Sciatic nerve (tissue), 2 donors: ENCODE measurements around the gene PPP1R3A. TPM values are rescaled to one million over a fixed set of nuclear protein-coding genes. Genes with fewer than 3 reads are reported as not detected.
"Not testable (repeated sequence)": the region's sequence is repeated elsewhere in the genome, so short reads cannot be mapped to it uniquely, and the experiment has no call there.

Source experiments
- ATAC-seq: fragments of 200-7000 bp; cut with Tn5 transposase; one replicate; pipeline ENCODE4 v1.9.1; 2020; ENCODE audit warnings: mild to moderate bottlenecking, moderate library complexity
- DNase-seq: peaks from one replicate; pipeline ENCODE4 v3.0.0-alpha.2; 2020; ENCODE audit warnings: low spot score
- intact Hi-C: fragments of 100-400 bp; cut with DNase I; formaldehyde crosslinking; loops from one replicate; pipeline ENCODE4 v1.14.2; 2022
- total RNA-seq: library from RNA; stranded (reverse); fragmentation: NEBNext Ultra II Directional; extraction: Animal tissue kit (Norgen Biotek cat#: 25700); gene quantifications from one replicate; pipeline ENCODE4 v1.2.1, GENCODE V29; 2021
- donor health status: DM: no; HTN: no; CAD: no.
- donor health status: DM: no; HTN: no; CAD: no.

PPP1R3A gene
- not detected for total RNA-seq

DNA sequence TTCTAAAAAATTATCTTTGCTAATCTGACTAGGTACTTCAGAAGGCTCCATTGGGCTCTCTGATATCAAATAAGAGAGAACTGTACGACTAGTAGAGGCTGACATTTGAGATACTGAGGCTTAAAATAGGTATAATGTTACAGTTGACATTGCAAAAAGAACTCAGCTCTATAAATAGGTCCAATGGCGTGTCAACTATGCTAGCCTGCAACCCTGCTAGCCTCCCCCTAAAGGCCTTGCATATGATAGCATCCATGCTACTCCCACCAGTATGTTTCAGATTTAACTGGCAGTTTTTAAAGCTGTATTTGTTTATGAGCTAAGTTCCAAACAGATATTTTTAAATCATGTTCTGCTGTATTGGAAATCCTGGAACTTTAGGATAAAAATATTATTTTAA is at the start of gene PPP1R3A:
PPP1R3A (minus strand) TSS at position 64 of the 400 bp plus-strand sequence; CDS start at position 51, 13 bp downstream.
- intact Hi-C loops = no loop called here
- no peak for ATAC-seq
- no peak for DNase-seq

GRCh38 chr7:113963356-113963755 is 44.5 kb upstream of the PPP1R3A start:
- ATAC-seq (no peak), DNase-seq (no peak)
- intact Hi-C loops = no loop called here

- DNase-seq (no peak), ATAC-seq (no peak)
- intact Hi-C loops = no loop called here
These were observed 41.1 kb upstream of the PPP1R3A start for GRCh38 chr7:113959910-113960309.

GRCh38 chr7:113955157-113955556 is 36.3 kb upstream of the PPP1R3A start:
- no peak for DNase-seq
- no peak for ATAC-seq
- intact Hi-C loops = no loop called here

- intact Hi-C loops = no loop called here
- ATAC-seq = no peak
- DNase-seq = no peak
These were observed 34.7 kb upstream of the PPP1R3A start for GRCh38 chr7:113953553-113953952.

- no peak for DNase-seq
- ATAC-seq = no peak
- intact Hi-C loops = no loop called here
These were observed 26.5 kb upstream of the PPP1R3A start for GRCh38 chr7:113945018-113945938.

DNA sequence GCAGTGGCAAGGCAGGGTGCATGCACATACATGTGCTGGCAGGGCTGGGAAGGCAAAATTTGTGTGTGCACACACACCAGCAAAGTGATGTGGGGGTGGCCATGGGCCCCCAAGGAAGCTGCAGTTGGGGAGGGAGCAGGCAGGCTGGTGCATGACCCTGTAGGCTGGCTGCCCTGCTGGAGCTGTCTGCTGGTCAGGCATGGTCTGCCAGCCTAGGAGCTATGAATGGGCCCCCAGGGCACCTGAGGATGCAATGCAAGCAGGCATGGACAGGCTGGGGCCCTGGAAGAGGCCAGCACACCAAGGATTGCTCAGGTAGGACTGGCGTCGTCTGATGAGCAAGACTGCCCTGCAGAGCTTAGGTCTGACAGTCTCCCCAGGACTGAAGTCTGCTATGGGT is 18.2 kb upstream of the PPP1R3A start:
- intact Hi-C loops = no loop called here
- peak; percentile 15 for ATAC-seq
- DNase-seq = no peak

- DNase-seq = no peak
- ATAC-seq = peak; percentile 38
- intact Hi-C loops = no loop called here
These were observed 17.7 kb upstream of the PPP1R3A start for GRCh38 chr7:113936535-113936934.

GRCh38 chr7:113929389-113929788 is 10.6 kb upstream of the PPP1R3A start:
- DNase-seq, intact Hi-C loops, ATAC-seq: not testable (repeated sequence)

DNA sequence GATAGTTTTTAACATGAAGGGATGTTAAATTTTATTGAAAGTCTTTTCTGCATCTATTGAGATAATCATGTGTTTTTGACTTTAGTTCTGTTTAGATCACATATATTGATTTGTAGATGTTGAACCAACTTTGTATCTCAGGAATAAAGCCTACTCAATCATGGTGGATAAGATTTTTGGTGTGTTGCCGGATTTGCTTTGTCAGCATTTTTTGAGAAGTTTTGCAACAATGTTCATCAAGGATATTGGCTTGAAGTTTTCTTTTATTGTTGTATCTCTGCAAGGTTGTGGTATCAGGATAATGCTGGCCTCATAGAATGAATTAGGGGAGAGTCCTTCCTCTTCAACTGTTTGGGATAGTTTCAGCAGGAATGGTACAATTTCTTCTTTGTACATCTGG is 9.3 kb upstream of the PPP1R3A start:
- intact Hi-C loops = no loop called here
- ATAC-seq (no peak), DNase-seq (no peak)

- DNase-seq (no peak), ATAC-seq (no peak)
- intact Hi-C loops = no loop called here
These were observed 3.2 kb upstream of the PPP1R3A start for GRCh38 chr7:113922049-113922448.

DNA sequence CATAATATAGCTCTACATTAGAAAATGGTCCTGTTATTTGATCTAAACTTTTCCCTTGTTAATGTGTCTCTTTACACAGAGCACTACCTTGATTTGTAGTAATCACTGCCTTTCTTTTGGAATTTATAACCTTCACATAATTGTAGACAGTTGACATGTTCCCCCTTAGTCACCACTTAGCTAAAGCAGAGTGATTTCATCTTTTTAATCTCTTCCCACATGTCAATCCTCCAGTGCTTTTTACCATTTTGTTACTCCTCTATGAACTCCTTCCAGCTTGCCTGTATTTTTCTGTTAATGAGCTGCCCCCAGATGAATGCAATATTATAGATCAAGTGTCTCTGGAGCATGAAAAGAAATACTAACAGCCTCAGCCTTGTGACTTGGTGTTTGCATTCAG is 2.6 kb upstream of the PPP1R3A start:
- DNase-seq (no peak), ATAC-seq (no peak)
- intact Hi-C loops = no loop called here

DNA sequence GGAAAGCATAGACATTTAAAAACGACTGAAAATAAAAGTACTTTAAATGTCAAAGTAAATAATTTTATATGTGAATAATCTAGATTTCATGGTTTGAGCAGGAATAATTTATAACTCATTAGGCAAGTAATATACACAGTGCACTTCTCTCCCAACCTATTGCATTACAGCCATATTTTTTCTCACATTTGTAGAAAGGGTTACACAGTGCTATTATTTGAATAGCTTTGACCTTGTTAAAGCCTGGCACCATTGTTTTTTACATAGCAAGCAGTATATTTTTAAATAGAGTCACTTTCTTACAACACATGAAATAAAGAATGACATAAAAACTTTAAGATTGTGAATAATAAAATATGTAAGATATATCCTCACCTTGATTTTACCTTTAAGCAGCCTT is 969 bp downstream of the PPP1R3A start:
- intact Hi-C loops = no loop called here
- DNase-seq (no peak), ATAC-seq (no peak)

GRCh38 chr7:113915956-113916355 is 2.9 kb downstream of the PPP1R3A start:
- intact Hi-C loops = no loop called here
- ATAC-seq = no peak
- DNase-seq = no peak

GRCh38 chr7:113912876-113913275 is 5.9 kb downstream of the PPP1R3A start:
- intact Hi-C loops = no loop called here
- no peak for ATAC-seq
- no peak for DNase-seq

- intact Hi-C loops = no loop called here
- DNase-seq (no peak), ATAC-seq (no peak)
These were observed 11.2 kb downstream of the PPP1R3A start for GRCh38 chr7:113907617-113908016.

GRCh38 chr7:113904521-113904920 is 14.3 kb downstream of the PPP1R3A start:
- no peak for DNase-seq
- ATAC-seq = no peak
- intact Hi-C loops = no loop called here

- intact Hi-C loops = no loop called here
- DNase-seq (no peak), ATAC-seq (no peak)
These were observed 26.0 kb downstream of the PPP1R3A start for GRCh38 chr7:113892818-113893217.

DNA sequence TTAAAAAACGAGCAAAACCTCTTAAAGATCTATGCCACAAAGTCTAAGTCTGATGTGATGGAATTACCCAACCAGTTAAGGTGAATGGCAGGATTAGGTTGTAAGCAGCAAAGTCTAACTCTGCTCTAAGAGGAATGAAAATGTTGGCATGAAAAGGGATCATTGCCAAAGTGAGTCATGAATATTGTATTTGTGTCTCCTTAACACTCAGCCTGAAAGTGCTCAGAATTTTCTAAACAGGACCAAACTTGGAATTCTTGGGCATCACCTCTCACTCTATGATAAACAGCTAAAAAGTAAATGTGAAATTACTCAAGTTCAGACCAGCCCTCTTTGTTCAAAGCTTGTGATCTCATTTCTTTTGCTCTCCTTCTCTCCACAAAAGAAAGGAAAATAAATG is 27.0 kb downstream of the PPP1R3A start:
- intact Hi-C loops = no loop called here
- no peak for ATAC-seq
- no peak for DNase-seq

DNA sequence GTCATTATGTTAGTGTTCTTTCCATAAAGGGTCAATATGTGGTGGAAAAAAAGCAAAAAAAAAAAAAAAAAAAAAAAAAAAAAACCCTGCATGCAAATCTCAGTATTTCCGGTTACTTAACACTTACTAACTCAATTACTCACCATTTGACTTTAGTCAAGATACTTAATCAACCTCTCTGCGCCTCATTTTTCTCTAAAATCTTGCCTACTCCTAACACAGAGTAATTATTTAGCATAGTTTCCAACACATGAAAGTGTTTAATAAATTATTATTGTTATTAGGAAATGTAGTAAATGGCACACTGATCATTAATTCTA is 27.8 kb downstream of the PPP1R3A start:
- DNase-seq (no peak), ATAC-seq (no peak)
- intact Hi-C loops = no loop called here
